ENCODE data around the gene FAM227A. TPM values are rescaled to one million over a fixed set of nuclear protein-coding genes. Genes with fewer than 3 reads are reported as not detected.
A peak's percentile ranks its signal among the peaks of the same experiment; 100 is the strongest.
"Not testable (repeated sequence)": the region's sequence is repeated elsewhere in the genome, so short reads cannot be mapped to it uniquely, and the experiment has no call there.

The FAM227A gene
- total RNA-seq, 1 donor from 2014 or later: 0.22 TPM

DNA sequence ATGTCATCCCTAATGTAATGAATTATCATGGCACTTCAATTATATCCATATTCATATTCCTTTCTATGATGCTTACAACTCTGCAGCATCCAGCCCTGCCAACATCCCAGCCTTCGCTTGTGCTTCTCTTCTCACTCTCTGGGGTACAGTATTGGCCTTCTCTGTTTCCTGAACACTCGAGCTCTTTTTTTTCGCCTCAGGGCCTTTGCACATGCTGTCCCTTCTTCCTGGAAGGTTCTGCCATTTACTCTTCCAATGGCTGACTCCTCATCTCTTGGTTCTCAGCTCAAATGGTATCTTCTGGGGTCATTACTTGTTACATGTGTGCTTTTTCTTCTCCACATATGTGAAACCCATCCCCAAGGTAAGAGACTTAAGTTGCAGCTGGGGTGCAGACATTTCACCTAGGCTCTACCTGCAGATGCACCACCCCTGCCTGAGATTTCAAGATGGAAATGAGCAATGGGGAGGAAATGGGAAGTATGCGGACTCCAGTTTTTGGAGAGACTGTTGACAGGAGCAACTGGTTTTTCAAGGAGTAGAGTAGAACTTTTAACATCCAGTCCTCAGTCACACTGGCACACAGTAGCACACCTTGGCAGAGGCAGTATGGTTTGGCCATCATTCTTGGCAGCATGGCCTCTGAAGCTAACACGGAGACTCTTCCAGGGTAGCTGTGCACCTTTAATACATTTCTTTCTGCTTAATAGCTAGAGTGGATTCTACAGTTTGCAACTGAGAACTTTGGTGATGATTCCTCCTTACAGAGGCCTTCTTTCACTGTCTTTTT, 43.8 kb downstream of the FAM227A start:
- DNase-seq (ENCODE audit: low spot score): no peak

DNA sequence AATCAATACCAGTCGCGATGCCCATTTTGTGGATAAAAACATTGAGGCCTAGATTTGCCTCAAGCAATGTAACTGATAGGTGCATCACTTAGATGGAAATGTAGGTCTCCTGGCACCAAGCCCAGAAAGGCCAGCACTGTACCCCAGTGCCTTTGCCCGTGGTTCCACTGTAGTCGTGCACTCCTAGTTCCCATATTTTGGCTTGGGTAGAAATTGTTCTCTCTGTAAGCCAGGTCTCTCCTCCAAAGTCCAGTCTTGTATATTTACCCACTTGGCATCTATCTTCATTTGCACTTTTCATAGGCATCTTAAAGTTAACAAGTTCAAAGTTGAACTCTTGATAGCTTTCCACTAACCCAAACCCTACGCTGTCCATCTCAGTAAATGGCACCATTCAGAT, 44.6 kb downstream of the FAM227A start:
- no peak for DNase-seq (ENCODE audit: low spot score)

DNA sequence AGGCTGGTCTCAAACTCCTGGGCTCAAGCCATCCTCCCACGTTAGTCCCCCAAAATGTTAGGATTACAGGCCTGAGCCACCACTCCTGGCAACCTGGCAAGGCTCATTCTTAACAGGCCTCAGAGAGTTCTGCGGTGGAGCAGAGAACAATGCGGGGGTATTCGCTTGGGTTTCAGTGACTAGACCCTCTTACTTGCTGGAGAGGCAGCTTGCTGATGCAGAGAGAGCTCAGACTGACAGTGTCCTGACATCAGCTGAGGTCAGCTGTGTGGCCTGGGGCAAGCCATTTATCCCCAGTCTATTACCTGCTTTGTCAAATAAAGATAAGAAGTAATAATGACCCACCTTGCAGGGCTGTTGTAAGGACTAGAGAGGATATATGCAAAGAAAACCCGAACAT, 46.0 kb downstream of the FAM227A start:
- no peak for DNase-seq (ENCODE audit: low spot score)

DNA sequence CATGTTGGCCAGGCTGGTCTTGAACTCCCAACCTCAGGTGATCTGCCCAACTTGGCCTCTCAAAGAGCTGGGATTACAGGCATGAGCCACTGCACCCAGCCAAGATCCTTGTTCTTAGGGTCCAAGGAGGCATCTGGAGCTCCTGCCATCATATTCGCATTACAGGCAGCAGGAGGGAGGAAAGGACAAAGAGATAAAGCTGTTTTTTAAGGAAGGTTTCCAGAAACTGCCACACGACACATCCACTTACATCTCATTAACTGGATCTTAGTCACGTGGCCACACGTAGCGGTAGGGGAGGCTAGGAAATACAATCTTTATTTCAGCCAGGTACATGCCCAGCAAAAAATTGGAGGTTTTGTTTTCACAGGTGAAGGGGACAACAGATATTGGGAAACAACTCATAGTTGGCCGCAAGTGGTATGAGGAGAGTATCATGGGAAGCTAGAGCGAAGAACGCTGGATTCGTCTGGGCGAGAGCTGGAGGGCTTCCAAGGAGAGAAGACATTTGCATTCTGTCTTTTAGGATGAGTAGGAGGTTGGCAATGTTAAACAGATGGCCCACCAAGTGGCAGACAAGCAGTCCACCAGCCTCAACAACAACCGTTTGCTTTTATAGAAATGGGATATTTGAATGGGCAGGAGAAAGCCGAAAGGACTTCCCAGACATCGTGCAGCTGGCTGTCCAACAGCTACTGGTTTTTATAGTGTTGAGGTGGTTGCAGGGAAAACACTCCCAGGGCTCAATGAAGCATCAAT, 47.0 kb downstream of the FAM227A start:
- no peak for DNase-seq (ENCODE audit: low spot score)

DNA sequence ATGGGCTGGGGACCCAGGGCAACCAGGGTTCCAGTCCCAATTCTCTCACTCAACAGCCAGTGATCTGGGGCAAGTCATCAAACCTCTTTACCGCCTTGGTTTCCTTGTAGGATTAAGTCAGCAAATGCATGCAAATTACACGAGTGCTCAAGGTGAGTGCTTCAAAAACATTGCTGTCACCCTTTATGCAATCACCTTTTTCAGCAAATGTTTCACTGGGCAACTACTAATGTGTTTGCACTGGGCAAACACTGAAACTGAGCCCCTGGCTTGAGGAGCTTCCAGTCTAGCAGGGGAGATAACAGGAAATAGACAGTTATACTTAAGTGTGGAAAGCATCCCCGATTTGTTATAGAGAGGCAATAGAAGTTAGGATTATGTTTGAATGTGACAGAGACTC, 48.5 kb downstream of the FAM227A start:
- no peak for DNase-seq (ENCODE audit: low spot score)

DNA sequence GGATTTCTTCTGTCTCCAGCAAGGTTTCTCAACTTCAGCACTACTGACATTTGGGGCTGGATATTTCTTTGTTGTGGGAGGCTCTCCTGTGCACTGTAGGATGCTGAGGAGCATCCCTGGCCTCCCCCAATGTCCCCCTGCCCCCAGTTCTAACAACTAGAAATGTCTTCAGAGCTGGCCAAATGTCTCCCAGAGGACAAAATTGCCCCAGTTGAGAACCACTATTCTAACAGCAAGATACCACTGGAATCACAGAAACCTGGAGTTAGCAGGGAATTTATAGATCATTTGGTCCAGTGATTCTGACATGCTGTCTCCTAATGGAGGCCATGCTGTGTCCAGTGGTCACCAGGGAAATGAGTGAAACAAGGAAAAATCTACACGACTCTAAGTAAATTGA, 54.0 kb downstream of the FAM227A start:
- no peak for DNase-seq (ENCODE audit: low spot score)

DNA sequence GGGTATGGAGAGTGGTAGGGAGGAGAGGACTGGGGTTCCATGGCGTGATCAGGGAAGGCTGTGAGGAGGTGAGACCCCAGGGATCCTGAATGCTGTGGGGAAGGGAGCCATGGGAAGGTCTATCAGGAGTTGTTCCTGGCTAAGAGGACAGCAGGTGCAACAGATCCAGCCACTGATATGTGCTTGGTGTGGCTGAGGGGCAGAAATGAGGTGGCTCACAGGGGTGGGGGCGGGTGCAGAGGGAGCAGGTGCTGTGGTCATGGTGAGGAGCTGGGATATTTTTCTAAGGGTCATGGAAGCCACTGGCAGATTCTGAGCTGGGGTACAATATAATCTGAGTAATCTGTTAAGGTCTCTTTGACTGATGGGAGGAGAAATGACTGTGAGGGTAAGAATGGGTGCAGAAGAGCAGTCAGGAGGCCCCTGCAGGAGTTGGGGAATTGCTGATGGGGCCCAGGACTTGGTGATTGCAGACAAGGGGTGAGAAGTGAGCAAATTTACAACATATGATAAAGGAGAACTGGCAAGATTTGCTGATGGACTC, 54.9 kb downstream of the FAM227A start:
- DNase-seq (ENCODE audit: low spot score): peak; percentile 62

DNA sequence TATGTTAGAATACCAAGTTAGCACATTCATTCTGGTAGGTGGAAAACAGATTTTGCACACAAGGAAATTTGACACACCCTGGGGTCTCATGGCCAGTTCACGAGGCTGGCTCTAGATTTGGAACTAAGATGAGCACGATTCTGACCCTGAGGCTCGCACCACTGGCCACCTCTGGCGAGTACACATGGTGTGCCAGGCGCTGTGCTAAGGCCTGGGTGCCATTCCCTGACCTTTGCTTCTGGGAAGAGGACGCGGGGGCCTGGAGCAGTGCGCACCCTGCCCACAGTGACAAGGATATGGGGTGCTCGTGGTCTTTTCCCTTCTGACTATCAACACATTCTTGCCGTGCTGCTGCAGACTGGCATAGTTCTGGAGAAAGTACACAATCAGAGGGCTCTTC, 56.7 kb downstream of the FAM227A start:
- peak; percentile 75 for DNase-seq (ENCODE audit: low spot score)

DNA sequence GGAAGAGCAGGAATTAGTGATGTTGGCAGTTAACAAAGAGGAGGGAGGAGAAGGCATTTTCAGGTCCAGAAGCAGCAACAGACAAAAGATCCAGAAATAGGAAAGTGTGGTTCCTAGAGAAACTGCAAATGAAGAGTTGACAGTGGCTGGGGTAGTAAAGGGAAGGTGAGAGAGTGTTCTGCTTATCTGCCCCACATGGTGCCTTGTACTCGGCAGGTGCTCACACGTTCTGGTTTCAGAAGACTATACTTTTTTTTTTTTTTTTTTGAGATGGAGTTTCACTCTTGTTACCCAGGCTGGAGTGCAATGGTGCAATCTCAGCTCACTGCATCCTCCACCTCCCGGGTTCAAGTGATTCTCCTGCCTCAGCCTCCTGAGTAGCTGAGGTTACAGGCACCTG, 73.3 kb downstream of the FAM227A start:
- not testable (repeated sequence) for DNase-seq (ENCODE audit: low spot score)

DNA sequence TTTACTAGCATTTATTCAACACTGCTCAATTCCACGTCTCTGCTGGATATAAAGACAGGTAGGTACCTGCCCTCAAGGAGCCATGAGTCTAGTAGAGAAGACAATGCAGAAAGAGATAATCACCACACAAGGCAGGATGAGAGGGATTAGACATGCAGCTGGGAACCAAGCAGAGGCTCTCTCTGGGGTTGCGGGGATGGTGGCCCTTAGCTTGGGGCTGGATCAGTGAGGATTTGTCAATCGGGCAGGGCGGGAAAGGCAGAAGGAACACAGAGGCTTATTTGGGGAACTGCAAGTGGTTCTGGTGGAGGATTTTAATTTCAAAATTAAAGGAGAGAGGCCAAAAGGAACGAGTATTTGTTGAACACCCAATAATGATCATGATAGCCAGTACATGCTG, 77.7 kb downstream of the FAM227A start:
- no peak for DNase-seq (ENCODE audit: low spot score)

DNA sequence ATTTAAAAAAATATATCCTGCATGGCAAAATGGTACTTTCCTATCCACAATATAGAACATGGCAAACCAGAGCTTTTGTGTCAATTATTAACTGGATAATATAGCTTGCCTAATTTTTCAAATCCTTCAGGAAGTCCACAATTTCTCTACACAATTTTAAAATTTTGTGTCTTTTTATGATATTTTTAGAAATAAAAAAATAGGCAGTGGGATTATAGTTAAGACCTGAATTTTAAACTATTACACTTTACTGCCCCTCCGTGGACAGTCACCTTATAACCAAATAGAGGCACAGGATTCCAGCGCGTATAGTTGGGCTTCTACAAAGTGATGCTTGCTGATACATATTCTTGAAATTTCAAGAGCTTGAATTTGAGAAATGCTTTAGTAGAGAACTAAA, 84.1 kb downstream of the FAM227A start:
- DNase-seq (ENCODE audit: low spot score): no peak

DNA sequence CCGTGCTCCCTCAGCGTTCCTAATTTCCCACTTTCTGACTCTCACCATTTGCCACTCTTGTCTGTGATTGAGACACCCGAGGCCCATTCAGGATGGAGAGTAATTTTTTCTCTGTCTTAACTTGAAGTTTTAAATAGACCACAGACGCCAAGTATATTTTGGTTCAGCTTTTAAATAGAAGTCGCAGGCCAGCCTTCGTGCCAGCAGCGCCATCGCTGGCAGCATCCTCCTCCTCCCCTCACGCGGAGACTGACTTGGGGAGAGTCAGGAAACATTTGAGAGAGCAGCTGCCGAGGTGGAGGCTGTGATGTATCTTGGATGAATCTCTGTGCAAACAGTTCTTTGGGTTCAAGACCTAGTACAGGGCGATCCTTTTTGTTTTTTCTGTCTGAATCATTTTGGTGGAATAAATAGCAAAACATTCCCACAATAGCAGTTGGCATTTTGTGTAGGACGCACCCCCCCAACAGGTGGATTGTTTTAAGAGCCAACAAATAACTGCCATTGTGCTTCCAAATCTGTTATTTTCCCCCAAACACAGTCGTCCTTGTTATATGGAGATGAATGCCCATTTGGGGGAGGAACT, 85.3 kb downstream of the FAM227A start:
- DNase-seq (ENCODE audit: low spot score): no peak

DNA sequence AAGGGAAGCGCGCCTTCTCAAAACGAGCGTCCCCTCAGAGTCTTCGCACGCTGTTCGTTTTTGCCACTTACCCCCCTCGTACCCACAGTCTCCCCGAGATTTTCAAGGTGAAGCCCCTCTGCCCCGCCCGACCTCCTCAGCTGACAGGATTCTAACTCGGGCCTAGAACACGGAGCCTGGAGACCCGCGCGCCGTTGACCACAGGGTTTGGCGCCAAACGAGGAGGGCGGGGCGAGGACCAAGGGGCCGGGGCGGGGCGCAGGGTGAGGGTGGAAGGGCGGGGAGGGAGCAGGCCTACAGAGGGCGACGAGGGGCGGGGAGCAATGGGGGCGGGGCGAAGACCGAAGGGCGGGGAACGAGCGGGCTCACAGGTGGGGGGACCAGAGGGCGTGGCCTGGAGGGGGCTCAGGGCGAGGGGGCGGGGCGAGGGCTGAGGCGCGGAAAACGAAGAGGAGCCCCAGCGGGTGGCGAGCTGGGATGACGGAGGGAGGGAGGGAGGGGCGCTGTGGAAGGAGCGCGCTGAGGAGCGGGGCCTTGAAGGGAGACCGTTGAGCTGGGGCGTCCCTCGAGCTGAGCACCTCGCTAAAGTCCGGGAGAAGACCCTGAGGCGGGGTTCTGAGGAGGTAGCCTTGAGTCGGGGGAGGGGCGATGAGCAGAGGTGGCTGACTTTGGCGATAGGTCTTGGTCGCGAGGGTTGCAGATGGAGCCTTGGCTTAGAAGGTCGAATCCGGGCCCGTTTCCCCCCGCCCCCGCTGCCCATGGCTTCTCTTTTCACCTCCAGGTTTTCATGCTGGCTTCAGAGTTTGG, 86.0 kb downstream of the FAM227A start, which contains the start of gene DMC1:
Gene DMC1, minus strand, starts transcription at position 212 of the 807 bp plus-strand sequence. CDS start 1,927 bp downstream, outside the sequence.
- peak; percentile 95 for DNase-seq (ENCODE audit: low spot score)

DNA sequence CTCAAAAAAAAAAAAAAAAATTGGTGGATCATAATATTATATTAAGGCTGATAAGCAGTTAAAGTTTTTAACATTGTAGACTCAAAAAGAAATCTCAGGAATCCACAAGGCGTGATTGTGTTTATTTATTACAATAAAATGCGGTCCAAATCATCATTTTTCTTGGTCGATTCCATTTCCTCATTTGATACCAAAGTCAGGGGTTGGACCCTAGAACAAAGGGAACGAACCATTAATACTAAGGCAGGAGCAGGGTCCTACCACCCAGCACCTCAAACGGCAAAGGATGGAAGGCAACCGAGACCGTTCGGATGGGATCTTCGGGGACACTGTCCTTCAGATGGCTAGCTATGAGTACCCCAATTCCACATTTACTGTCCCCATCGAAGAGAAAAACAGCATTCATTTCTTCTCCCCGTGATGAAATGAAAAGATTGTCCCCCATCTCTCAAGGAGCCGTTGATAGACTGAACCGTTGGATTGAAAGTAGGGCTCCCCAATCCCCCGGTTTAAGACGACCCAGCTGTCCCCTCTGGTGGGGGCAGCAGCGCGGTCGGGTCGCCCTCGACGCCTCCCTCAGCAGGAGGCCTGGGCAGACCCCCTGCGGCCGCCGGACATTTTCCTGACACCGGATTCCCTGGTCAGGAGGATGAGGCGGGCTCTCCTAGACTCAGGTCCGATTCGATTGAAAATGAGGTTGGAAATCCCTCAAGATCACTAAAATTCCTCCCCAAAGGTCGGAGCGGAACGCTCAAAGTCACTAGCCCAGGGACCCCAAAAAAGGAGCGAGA, 86.8 kb downstream of the FAM227A start:
- no peak for DNase-seq (ENCODE audit: low spot score)

DNA sequence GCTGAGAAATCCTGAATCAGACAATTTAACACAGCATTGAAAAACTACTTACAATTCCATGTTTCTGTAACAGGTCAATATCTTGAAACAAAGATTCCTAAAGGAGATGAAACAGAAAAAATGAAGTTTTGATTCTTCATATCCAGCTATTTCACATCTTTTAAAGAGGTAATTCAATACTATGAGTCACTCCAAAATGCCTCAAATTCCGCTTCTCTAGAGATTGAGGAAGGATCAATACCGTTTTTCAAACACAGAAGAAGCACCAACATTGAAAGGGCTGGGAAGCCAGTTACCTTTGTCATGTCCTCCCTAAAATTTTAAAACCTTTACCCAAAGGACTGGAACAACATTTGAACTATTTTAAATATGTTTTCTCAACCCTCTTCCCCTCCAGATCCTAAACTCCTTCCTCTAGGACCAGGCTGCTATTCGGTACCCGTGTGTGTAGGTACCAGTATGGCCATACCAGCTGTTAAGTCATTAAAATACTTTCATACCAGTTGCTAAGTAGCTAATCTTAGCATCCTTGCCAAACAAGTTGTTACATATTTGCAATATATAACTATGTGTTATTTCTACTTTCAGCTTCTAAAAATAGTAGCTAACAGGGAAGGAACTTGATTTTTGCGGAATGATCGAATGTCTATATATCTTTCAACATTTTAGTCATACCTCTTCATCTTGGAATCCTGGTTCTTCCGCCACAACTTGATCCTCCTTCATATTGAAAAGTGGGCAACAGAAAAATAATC, 88.5 kb downstream of the FAM227A start:
- DNase-seq (ENCODE audit: low spot score): no peak

DNA sequence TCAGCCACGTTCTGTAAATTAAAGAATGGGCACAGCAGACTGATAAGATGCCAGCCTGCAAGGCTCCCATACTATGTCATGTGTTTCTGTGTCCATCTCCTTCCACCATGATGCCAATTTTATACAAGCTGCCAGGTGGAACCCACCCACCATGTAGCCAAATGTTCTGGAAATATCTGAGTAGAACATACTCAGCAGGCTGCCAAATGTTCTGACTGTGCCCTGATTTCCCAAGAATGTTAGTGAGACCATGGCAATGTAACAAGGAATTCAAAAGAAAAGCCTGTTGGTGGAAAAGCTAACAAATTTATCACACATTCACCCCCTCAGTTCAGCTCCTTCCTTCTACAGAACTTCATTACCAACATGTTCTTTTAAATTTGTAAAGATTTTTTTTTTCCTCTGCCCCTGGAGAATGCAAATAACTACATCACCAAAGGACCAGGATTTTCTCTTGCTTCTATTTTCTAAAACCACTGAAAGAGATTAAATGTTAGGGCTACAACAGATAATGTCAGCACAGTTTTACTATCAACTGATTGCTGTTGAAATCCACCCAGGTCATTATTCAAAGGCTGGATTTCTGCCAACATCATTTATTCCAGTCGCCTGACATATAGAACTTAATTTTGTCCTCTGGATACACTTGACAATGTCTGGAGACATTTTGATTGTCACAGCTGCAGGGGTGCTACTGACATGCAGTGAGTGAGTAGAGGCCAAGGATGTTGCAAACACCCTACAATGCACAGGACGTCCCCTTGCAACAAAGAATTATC, 89.3 kb downstream of the FAM227A start:
- DNase-seq (ENCODE audit: low spot score): no peak

DNA sequence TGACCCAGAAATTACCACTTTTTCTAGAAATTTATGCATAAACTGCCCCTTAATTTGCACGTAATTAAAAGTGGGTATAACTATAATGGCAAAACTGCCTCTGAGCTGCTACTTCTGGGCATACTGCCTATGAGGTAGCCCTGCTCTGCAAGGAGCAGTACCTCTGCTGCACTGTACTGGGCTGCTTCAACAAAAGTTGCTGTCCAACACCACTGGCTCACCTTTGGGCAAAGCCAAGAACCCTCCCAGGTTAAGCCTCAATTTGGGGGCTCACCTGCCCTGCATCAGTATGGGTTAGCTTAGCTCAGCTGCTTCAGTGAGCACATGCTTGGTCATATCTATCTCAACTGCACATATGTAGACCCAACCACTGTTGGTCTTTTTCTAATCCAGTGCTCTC, 90.8 kb downstream of the FAM227A start:
- no peak for DNase-seq (ENCODE audit: low spot score)

DNA sequence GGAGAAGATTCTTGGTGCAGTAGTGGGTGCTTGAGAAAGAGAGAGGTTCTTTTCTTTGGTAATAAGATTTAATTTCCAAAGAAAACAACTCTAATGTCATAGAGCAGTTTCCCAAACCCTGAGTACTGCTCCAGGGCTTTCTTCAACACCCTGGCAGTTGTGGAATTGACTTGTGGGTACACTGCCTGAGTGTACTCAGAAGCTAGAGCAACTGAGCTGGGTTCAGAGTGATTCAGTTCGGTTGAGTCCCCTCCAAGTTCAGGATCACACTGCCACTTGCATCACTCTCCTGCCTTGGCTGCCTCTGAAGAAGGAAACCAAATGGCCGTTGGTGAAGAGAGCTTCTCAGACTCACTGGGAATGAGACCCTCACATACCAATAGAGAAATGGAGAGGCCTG, 91.5 kb downstream of the FAM227A start:
- no peak for DNase-seq (ENCODE audit: low spot score)

DNA sequence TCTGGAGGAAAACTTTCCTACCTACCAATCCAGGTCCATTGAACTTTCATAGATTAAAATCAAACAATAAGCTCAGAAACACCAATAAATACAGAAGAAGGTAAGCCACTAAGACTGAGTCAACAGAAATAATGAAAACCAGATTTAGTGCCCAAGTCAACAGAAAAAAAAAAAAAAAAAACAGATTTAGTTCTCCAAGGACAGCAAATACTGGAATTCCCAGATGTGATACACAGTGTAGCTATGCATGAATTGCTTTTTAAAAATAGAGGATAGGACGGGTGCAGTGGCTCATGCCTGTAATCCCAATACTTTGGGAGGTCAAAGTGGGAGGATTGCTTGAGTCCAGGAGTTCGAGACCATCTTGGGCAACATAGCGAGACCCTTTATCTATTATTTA, 101.9 kb downstream of the FAM227A start:
- no peak for DNase-seq (ENCODE audit: low spot score)

Data from mesenteric fat pad (tissue), 1 donor.